ENCODE results near the gene PDS5A.
A peak's percentile ranks its signal among the peaks of the same experiment; 100 is the strongest.

Gene PDS5A

DNA sequence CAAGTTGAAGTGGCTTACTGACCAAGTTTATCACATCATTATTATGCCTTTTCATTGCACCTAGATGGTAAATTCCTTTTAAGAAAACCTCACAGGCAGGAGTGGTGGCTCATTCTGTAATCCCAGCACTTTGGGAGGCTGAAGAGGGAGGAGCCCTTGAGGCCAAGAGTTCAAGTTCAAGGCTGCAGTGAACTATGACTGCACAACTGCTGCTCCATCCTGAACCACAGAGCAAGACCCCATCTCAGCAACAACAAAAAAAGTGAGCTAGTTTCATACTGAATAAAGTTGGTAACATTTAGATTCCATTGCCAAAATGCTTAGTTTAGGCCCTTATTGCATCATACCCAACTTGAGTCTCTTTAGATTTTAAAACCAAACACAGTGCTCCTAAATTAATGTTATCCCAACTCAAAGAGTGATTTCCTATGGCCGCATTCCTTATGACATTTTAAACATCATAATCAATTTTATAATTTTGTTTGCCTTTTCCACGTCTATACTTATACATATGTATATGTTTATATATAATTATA is 36.0 kb downstream of the PDS5A start:
- CTCF ChIA-PET = interaction anchor here (0.5 kb wide), 1 partner anchor 651 kb away, joined by 3 read pairs; no protein-coding TSS in a partner anchor
- H3K27ac ChIP-seq = no peak overlapping the region
- no peak for DNase-seq (ENCODE audit: low spot score)
- POLR2A ChIA-PET (ENCODE audit: low non-redundant PET) = interaction anchor here (0.6 kb wide), 1 partner anchor 14 kb away, joined by 4 read pairs; no protein-coding TSS in a partner anchor
- TF ChIP-seq, protein P1, sequence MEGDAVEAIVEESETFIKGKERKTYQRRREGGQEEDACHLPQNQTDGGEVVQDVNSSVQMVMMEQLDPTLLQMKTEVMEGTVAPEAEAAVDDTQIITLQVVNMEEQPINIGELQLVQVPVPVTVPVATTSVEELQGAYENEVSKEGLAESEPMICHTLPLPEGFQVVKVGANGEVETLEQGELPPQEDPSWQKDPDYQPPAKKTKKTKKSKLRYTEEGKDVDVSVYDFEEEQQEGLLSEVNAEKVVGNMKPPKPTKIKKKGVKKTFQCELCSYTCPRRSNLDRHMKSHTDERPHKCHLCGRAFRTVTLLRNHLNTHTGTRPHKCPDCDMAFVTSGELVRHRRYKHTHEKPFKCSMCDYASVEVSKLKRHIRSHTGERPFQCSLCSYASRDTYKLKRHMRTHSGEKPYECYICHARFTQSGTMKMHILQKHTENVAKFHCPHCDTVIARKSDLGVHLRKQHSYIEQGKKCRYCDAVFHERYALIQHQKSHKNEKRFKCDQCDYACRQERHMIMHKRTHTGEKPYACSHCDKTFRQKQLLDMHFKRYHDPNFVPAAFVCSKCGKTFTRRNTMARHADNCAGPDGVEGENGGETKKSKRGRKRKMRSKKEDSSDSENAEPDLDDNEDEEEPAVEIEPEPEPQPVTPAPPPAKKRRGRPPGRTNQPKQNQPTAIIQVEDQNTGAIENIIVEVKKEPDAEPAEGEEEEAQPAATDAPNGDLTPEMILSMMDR (conservative IDR thresholded peaks at IDR 0.05; ENCODE audit: low read depth) = no peak

DNA sequence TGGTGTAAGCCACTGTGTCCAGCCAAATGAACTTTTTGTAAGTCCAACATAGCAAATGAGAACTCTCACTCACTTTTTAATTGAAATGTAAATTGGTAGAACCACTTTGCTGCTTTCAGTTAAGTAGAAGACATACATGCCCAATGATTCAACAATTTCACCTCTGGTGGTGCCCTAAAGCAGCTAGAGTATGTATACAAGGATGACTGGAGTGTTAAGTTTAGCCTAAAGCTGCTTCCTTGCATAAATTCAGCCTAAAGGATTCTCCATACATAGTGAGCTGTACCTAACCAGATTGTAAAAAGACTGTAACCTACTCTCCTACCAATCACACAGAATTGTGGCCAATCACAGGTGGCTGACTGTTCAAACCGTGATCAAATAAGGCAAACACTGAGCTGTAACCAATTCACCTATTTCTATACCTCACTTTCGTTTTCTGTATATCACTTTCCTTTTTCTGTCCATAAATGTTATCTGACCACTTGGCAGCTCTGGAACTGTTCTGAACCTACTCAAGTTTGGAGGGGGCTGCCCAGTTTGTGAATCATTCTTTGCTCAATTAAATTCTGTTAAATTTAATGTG is 39.9 kb downstream of the PDS5A start:
- H3K27ac ChIP-seq = no peak overlapping the region
- POLR2A ChIA-PET (ENCODE audit: low non-redundant PET) = interaction anchor here (0.6 kb wide), 1 partner anchor 197 kb away, joined by 4 read pairs; no protein-coding TSS in a partner anchor
- CTCF ChIA-PET = interaction anchor here (0.8 to 1.2 kb wide), 2 partner anchors 26 to 38 kb away, joined by 3 to 4 read pairs; no protein-coding TSS in a partner anchor
- DNase-seq (ENCODE audit: low spot score) = no peak
- TF ChIP-seq, protein P1 (conservative IDR thresholded peaks at IDR 0.05; ENCODE audit: low read depth) = no peak

DNA sequence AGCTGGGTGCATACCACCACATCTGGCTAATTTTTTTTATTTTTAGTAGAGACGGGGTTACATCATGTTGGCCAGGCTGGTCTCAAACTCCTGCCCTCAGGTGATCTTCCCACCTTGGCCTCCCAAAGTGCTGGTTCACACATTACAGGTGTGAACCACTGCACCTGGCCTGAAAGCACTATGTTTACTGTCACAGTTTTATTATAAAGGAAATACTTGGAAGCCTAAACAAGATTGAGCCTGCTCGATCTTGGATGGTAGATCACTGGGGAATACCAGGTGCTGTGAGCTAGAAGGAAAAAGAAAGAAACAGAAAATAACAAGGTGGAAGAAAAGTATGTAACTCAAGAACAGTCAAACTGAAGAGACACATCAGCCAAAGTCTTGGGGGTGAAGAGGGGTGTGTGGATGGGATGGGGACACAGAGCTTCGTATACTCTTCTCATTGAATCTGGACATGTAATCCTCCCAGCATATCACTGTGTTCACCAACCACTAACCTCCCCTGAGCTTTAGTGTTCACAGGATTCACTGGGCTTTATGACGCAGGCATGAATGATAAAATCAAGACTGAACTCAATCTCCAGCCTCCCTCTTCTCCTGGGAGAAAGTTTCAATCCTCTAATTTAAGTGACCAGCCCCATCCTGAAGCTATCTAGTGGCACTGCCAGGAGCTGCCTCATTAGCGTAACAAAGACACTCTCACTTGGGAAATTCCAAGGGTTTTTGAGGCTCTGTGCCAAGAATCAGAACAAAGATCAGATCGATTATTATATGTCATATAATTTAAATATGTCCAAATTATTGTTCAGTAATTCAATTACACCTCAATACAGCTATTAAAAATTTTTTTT is 40.9 kb downstream of the PDS5A start:
- no peak for DNase-seq (ENCODE audit: low spot score)
- TF ChIP-seq, protein P1 (conservative IDR thresholded peaks at IDR 0.05; ENCODE audit: low read depth) = no peak
- POLR2A ChIA-PET (ENCODE audit: low non-redundant PET) = interaction anchor here (0.7 kb wide), 1 partner anchor 36 kb away, joined by 5 read pairs; no protein-coding TSS in a partner anchor
- CTCF ChIA-PET = interaction anchor here (0.6 kb wide), 1 partner anchor 888 kb away, joined by 3 read pairs; no protein-coding TSS in a partner anchor
- peak overlapping the region; percentile 43; the same call in 1 of the 2 replicates for H3K27ac ChIP-seq

DNA sequence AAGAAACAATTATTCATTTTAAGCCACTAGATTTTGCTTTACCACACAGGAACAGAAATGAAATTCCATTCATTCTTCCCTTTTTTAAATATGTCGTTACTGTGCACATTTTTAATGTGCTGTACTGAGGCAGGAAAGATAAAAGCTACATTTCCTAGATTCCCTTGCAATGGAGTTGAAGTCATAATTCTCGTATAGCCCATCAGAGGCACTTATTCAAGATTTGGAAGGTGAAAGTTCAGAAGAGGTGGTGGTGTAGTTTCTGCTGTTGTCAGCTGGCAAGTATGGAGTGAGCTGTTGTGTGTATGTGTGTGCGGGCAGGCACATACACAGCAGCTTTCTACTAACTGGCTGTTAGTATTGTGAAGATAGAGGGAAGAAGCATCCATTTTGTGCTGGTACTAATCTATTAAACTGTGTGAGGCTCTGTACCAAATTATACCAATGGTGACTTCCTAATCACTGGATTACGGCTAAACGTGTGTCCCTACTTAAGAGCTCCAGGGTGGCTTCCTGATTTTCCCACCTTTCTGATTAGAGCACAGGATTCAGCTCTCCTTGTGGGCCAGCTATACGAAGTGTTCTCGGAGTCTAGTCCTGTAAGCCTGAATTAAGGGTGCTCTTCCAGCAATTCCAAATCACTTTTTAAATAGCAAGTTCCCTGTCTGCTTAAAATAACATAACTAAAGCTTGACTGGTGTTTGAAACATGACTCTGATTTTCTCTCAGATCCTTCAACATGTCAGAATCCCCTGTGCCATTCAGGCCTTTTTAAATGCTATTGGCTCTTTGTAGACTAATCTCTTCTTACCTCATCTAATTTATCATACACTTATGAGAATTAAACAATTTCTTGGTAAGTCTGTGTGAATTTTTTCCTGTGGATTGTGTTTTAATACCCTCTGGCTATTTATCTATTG is 43.8 kb downstream of the PDS5A start:
- ChIA-PET POLR2A (ENCODE audit: low non-redundant PET) (interaction anchor here (0.7 kb wide), 1 partner anchor 24 kb away, joined by 7 read pairs; no protein-coding TSS in a partner anchor), CTCF (no interaction called here)
- DNase-seq (ENCODE audit: low spot score) = no peak
- TF ChIP-seq, protein P1 (conservative IDR thresholded peaks at IDR 0.05; ENCODE audit: low read depth) = no peak
- H3K27ac ChIP-seq = no peak overlapping the region

DNA sequence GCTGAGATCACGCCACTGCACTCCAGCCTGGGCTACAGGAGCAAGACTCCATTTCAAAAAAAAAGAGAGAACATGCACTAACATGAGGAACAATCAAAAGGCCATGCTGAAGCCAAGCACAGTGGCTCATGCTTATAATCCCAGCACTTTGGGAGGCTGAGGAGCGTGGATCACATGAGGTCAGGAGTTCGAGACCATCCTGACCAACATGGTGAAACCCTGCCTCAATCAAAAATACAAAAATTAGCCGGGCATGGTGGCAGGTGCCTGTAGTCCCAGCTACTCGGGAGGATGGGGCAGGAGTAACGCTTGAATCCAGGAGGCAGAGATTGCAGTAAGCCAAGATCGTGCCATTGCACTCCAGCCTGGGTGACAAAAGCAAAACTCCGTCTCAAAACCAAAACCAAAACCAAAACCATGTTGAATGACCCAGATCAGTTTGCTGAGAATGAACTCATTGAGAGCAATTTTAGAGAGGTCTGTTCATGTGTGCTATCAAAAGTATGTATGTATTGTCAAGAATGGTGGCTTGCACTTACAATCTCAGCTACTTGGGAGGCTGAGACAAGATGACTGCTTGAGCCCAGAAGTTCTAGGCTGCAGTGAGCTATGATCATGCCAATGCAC is 44.8 kb downstream of the PDS5A start:
- DNase-seq (ENCODE audit: low spot score) = no peak
- ChIA-PET POLR2A (ENCODE audit: low non-redundant PET) (no interaction called here), CTCF (interaction anchor here (0.7 kb wide), 1 partner anchor 9 kb away, joined by 3 read pairs; no protein-coding TSS in a partner anchor)
- TF ChIP-seq, protein P1 (conservative IDR thresholded peaks at IDR 0.05; ENCODE audit: low read depth) = no peak
- no peak overlapping the region for H3K27ac ChIP-seq

All from RWPE1 (cell line).